ENCODE measurements around the gene HERC5. TPM values are rescaled to one million over a fixed set of nuclear protein-coding genes. Genes with fewer than 3 reads are reported as not detected.
"Not testable (repeated sequence)": the region's sequence is repeated elsewhere in the genome, so short reads cannot be mapped to it uniquely, and the experiment has no call there.

HERC5 gene
- total RNA-seq, 2 donors from 2014 or later: 0.98 to 1.7 TPM

DNA sequence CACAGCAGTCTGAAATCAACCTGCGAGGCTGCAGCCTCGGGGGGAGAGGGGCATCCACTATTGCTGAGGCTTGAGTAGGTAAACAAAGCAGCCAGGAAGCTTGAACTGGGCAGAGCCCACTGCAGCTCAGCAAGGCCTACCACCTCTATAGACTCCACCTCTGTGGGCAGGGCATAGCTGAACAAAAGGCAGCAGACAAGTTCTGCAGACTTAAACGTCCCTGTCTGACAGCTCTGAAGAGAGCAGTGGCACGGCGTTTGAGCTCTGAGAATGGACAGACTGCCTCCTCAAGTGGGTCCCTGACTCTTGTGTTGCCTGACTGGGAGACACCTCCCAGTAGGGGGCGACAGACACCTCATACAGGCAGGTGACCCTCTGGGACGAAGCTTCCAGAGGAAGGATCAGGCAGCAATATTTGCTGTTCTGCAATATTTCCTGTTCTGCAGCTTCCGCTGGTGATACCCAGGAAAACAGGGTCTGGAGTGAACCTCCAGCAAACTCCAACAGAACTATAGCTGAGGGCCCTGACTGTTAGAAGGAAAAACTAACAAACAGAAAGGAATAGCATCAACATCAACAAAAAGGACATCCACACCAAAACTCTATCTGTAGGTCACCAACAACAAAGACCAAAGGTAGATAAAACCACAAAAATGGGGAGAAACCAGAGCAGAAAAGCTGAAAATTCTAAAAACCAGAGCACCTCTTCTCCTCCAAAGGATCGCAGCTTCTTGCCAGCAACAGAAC is 82.6 kb downstream of the HERC5 start:
- peak; percentile 68 to 85 for DNase-seq
- intact Hi-C loops (cut with DNase I, micrococcal nuclease): loop anchor here in 1 of 2 donors (5.0 to 10.0 kb wide), 2 partner anchors 123 to 485 kb away; no protein-coding TSS in a partner anchor
- not testable (repeated sequence) for ATAC-seq

DNA sequence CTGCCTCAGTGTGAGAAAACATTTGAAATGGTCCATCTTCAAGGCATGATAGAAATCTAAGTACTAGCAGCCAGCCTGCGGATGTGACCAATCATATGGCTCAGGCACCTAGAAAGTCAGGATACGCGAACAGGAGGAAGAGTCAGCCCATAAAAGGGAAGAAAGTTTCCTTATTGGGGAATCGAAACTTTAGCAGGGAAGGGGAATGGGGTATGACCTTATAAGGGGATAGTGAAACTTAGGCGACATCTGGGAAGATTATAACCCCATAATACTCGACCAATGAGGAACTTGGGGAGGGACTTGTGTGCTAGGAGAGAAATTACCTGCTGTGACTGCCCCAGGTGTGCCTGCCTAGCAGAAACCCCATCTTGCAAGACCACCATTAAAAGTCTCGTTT is 92.9 kb downstream of the HERC5 start:
- DNase-seq (no peak), ATAC-seq (no peak)
- intact Hi-C loops (cut with DNase I, micrococcal nuclease): no loop called here

Other genes starting within 250 kb of the HERC5 start
- gene PPM1K, start 172.6 kb upstream of the HERC5 start, total RNA-seq: 1 to 10 TPM; 4.7 to 9.9 TPM
- 1 to 10 TPM; 7.5 to 8.9 TPM for gene HERC6, start 78.3 kb upstream of the HERC5 start, total RNA-seq
- 10 to 100 TPM; 53.2 to 54.6 TPM for gene PYURF, start 66.7 kb downstream of the HERC5 start, total RNA-seq
- gene HERC3, start 135.4 kb downstream of the HERC5 start, total RNA-seq: 10 to 100 TPM; 44.7 to 52.0 TPM
- 1 to 10 TPM; 1.2 to 1.4 TPM for gene NAP1L5, start 240.7 kb downstream of the HERC5 start, total RNA-seq

All from left colon (tissue), 2 donors.